ENCODE measurements around the gene RPL12.

Gene RPL12

DNA sequence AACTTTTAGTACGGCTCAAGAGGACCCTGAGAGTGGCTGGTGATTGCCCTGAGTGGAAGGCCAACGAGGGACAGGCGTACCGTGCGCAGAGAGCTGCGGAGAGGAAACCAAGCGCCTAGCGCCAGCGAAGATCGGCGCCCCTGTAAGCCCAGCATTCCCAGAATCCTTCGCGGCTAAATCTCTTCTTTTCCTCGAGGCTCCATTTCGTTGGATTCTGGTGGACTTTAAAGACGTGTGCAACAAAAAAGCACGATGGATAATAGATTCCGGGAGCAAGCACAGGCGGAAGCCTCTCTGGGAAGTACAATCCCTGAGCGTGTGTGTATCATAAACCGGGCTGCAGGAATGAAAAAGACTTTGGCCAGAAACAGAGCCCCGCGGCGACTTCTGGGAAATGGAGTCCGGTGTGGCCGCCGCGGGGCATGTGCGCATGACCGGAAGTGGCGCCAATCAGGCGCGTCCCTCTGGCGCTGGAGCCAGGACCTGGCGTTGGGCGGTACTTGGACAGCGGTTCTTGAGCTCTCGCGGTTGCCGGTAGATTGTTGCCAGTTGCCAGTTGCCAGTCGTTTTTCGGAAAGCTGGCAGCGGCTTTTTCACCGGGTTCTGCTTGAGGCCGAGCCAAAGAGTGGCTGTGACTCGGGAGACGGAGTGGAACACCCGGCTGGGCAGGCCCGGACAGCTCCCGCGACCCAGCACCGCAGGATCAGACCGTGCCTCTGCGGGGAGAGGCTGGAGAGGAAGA lies 27.1 kb downstream of the RPL12 start, which contains the start of gene ZNF79:
Gene ZNF79 (plus strand): TSS at position 449 of the 742 bp plus-strand sequence. CDS start 406 bp downstream, outside the sequence.
- no peaks in the 10 kb centered on the region for H3K9me3 ChIP-seq (ENCODE audit: insufficient read depth, low read length, severe bottlenecking)
- H3K9ac ChIP-seq (ENCODE audit: low read depth, low read length) = peak within 1 kb of the TSS; percentile 71
- TF ChIP-seq EZH2 (IDR thresholded peaks at IDR 0.05; ENCODE audit: borderline replicate concordance, low read depth, low read length, severe bottlenecking) (no peak), CTCF (IDR thresholded peaks at IDR 0.05; ENCODE audit: borderline replicate concordance, extremely low read depth, low read length, poor library complexity, severe bottlenecking) (no peak)
- H3K4me1 ChIP-seq (ENCODE audit: insufficient read depth, low read length) = peaks cover 31% of the 10 kb centered on the region
- peak within 1 kb of the TSS; percentile 45 to 89 for H3K4me3 ChIP-seq (ENCODE audit: low read depth in 1 of 2, low read length in 2 of 2)
- DNase-seq (peak; percentile 88), ATAC-seq (ENCODE audit: insufficient read depth, low read depth) (peak; percentile 89)
- peaks cover 7% of the 10 kb centered on the region; the same call in 1 of the 2 replicates for H3K36me3 ChIP-seq (ENCODE audit: insufficient read depth, low read length)
- H3K27ac ChIP-seq (ENCODE audit: low read length) = peak within 1 kb of the TSS; percentile 81
- peaks cover 42% of the 10 kb centered on the region for H3K79me2 ChIP-seq (ENCODE audit: insufficient read depth, low read length)
- H2AFZ ChIP-seq (ENCODE audit: low read depth, low read length) = peak within 1 kb of the TSS; percentile 89
- H4K20me1 ChIP-seq (ENCODE audit: insufficient read depth, low read length) = peaks cover 2% of the 10 kb centered on the region; the same call in 1 of the 2 replicates
- no peaks in the 10 kb centered on the region for H3K27me3 ChIP-seq (ENCODE audit: insufficient read depth, low read length, poor library complexity)
- H3K4me2 ChIP-seq (ENCODE audit: insufficient read depth, low read length) = peak within 1 kb of the TSS; percentile 92

DNA sequence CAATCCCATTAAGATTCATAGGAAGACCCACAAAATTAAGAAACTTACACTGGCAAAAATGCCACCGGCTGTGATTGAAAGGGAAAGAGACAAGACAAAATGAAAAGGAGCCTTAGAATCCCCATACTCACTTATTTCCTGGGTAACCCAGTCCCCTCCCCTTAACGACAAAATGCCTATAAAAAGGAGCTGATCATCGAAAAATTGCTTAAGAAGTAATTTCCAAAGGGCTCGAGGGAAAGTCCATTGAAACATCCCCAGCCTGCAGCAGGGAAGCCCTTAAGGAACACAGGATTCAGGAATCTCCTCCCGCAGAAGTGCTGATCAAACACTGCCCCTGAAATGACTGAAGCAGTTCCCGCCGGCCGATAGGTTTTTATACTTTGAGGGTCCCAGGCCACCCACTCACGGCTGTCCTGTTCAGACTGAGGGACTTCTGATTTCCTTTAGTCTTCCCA lies 27.7 kb downstream of the RPL12 start:
- Histone ChIP-seq H3K79me2 (ENCODE audit: insufficient read depth, low read length) (peaks cover 42% of the 10 kb centered on the region), H3K4me3 (ENCODE audit: low read depth in 1 of 2, low read length in 2 of 2) (peak overlapping the region; percentile 45 to 89), H3K4me1 (ENCODE audit: insufficient read depth, low read length) (peaks cover 31% of the 10 kb centered on the region), H3K36me3 (ENCODE audit: insufficient read depth, low read length) (0 out of 2 replicates have a peak, but pooled peaks cover 4% of the 10 kb centered on the region), H3K9me3 (ENCODE audit: insufficient read depth, low read length, severe bottlenecking) (no peaks in the 10 kb centered on the region), H3K27me3 (ENCODE audit: insufficient read depth, low read length, poor library complexity) (no peaks in the 10 kb centered on the region), H3K9ac (ENCODE audit: low read depth, low read length) (peak overlapping the region; percentile 71), H3K27ac (ENCODE audit: low read length) (peak overlapping the region; percentile 81), H3K4me2 (ENCODE audit: insufficient read depth, low read length) (peak overlapping the region; percentile 92), H4K20me1 (ENCODE audit: insufficient read depth, low read length) (peaks cover 7% of the 10 kb centered on the region; the same call in 1 of the 2 replicates), H2AFZ (ENCODE audit: low read depth, low read length) (peak overlapping the region; percentile 89)
- ATAC-seq (ENCODE audit: insufficient read depth, low read depth) (peak; percentile 1; the same call in 1 of the 3 replicates), DNase-seq (no peak)
- TF ChIP-seq CTCF (IDR thresholded peaks at IDR 0.05; ENCODE audit: borderline replicate concordance, extremely low read depth, low read length, poor library complexity, severe bottlenecking) (no peak), EZH2 (IDR thresholded peaks at IDR 0.05; ENCODE audit: borderline replicate concordance, low read depth, low read length, severe bottlenecking) (no peak)

GRCh38 chr9:127422787-127423186 lies 28.4 kb downstream of the RPL12 start:
- Histone ChIP-seq H3K9ac (ENCODE audit: low read depth, low read length) (peak overlapping the region; percentile 71), H3K4me2 (ENCODE audit: insufficient read depth, low read length) (peak overlapping the region; percentile 92), H3K4me3 (ENCODE audit: low read depth in 1 of 2, low read length in 2 of 2) (peak overlapping the region in 1 of 2 experiments; percentile 89; a peak in 3 of 4 replicates), H3K27me3 (ENCODE audit: insufficient read depth, low read length, poor library complexity) (no peaks in the 10 kb centered on the region), H3K27ac (ENCODE audit: low read length) (no peak overlapping the region), H2AFZ (ENCODE audit: low read depth, low read length) (no peak overlapping the region; the same call in 1 of the 2 replicates), H3K9me3 (ENCODE audit: insufficient read depth, low read length, severe bottlenecking) (no peaks in the 10 kb centered on the region), H3K79me2 (ENCODE audit: insufficient read depth, low read length) (peaks cover 38% of the 10 kb centered on the region), H3K36me3 (ENCODE audit: insufficient read depth, low read length) (no peaks in the 10 kb centered on the region), H4K20me1 (ENCODE audit: insufficient read depth, low read length) (peaks cover 10% of the 10 kb centered on the region; the same call in 1 of the 2 replicates), H3K4me1 (ENCODE audit: insufficient read depth, low read length) (peaks cover 31% of the 10 kb centered on the region)
- DNase-seq (no peak), ATAC-seq (ENCODE audit: insufficient read depth, low read depth) (no peak)
- no peak for TF ChIP-seq EZH2 (IDR thresholded peaks at IDR 0.05; ENCODE audit: borderline replicate concordance, low read depth, low read length, severe bottlenecking)
- TF ChIP-seq CTCF (IDR thresholded peaks at IDR 0.05; ENCODE audit: borderline replicate concordance, extremely low read depth, low read length, poor library complexity, severe bottlenecking) = no peak
